Panc1 (cell line): ENCODE data around the gene VPS37B. TPM values are rescaled to one million over a fixed set of nuclear protein-coding genes. Genes with fewer than 3 reads are reported as not detected.

Experiments
- ATAC-seq: fragments of 200-7000 bp; cut with Tn5 transposase; 2 replicates; pipeline ENCODE4 v1.9.1; 2020; ENCODE audit warnings: mild to moderate bottlenecking, moderate library complexity
- BruUV-seq: library from RNA; stranded (reverse); fragments of 400-500 nt; replicated peaks from 2 replicates; lab custom pipeline; 2021; lab: Mats Ljungman, UMichigan
- CTCF ChIA-PET: fragments of 300-600 bp; sonication (Branson Sonifier 250); formaldehyde crosslinking; loops from one replicate; lab custom pipeline; 2022; ENCODE audit warnings: antibody characterized with exemption; lab: Charles Lee
- POLR2A ChIA-PET: fragments of 300-600 bp; sonication (Branson Sonifier 250); formaldehyde crosslinking; loops from one replicate; lab custom pipeline; 2022; ENCODE audit warnings: antibody characterized with exemption; lab: Charles Lee
- DNase-seq: peaks from one replicate; pipeline ENCODE4 v3.0.0-alpha.2; 2010; ENCODE audit warnings: low read depth, low spot score
- H3K27ac ChIP-seq: 2 replicates; pipeline ENCODE4 v1.5.1; 2011; ENCODE audit warnings: mild to moderate bottlenecking, low read length, inconsistent platforms
- H3K27me3 ChIP-seq: fragments of 200-500 bp; sonication (Bioruptor generic); 2 replicates; pipeline ENCODE4 v1.6.0; 2014; ENCODE audit warnings: low read length, inconsistent platforms; ENCODE audit not compliant: control insufficient read depth, insufficient read depth
- H3K36me3 ChIP-seq: fragments of 200-500 bp; sonication (Bioruptor generic); 2 replicates; pipeline ENCODE4 v1.5.1; 2014; ENCODE audit warnings: inconsistent platforms, mild to moderate bottlenecking, low read length, moderate library complexity; ENCODE audit not compliant: control insufficient read depth, insufficient read depth
- H3K4me1 ChIP-seq: 2 replicates; pipeline ENCODE4 v1.5.1; 2011; ENCODE audit warnings: inconsistent platforms, mild to moderate bottlenecking, low read length, moderate library complexity; ENCODE audit not compliant: control insufficient read depth, insufficient read depth
- H3K4me3 ChIP-seq, 2 experiments: 2 replicates each; pipeline ENCODE4 v1.5.1; 2011 to 2012; ENCODE audit warnings: low read depth in 2 of 2, low read length in 2 of 2, mild to moderate bottlenecking in 2 of 2, inconsistent platforms in 1 of 2, moderate library complexity in 1 of 2
- H3K9me3 ChIP-seq: fragments of 200-500 bp; sonication (Bioruptor generic); 2 replicates; pipeline ENCODE4 v1.5.1; 2014; ENCODE audit warnings: low read depth, mild to moderate bottlenecking, inconsistent platforms, low read length, moderate library complexity; ENCODE audit not compliant: control insufficient read depth, insufficient read depth
- POLR2AphosphoS5 ChIP-seq: IDR thresholded peaks from 2 replicates; pipeline ENCODE4 v1.6.1; 2012; ENCODE audit warnings: mild to moderate bottlenecking, low read depth, low read length, moderate library complexity
- SIN3A ChIP-seq: IDR thresholded peaks from 2 replicates; pipeline ENCODE4 v1.6.1; 2012; ENCODE audit warnings: low read depth, mild to moderate bottlenecking, low read length, moderate library complexity, borderline replicate concordance; ENCODE audit not compliant: insufficient read depth
- TCF7L2 ChIP-seq: IDR thresholded peaks from 2 replicates; pipeline ENCODE4 v1.6.1; 2011; ENCODE audit warnings: mild to moderate bottlenecking, low read depth, low read length, inconsistent platforms
- in situ Hi-C: cut with HindIII; loops from 2 replicates; pipeline ENCODE4 v1.10.0; 2016; ENCODE audit warnings: low sequenced_read_pairs, low pct_unique_long_range_greater_than_20kb
- intact Hi-C: fragments of 100-400 bp; cut with micrococcal nuclease; formaldehyde crosslinking; loops from one replicate; pipeline ENCODE4 v1.10.0; 2022; ENCODE audit not compliant: unreplicated experiment
- total RNA-seq: library from RNA; stranded (reverse); gene quantifications from one replicate; pipeline ENCODE4 v1.2.1, GENCODE V29; 2021; ENCODE audit not compliant: unreplicated experiment
- TF ChIP-seq, protein P1 (sequence below): fragments of 450-650 bp; IDR thresholded peaks from 2 replicates; pipeline ENCODE4 v1.5.1; 2017; ENCODE audit warnings: mild to moderate bottlenecking
- TF ChIP-seq, protein P2 (sequence below), 2 experiments: IDR thresholded peaks; 2 replicates each; pipeline ENCODE4 v1.6.1; 2011 to 2012; ENCODE audit warnings: low read depth in 2 of 2, control low read depth in 1 of 2, low read length in 1 of 2, mild to moderate bottlenecking in 1 of 2, moderate library complexity in 1 of 2; ENCODE audit not compliant: insufficient read depth in 1 of 2

Gene VPS37B
- total RNA-seq, 1 experiment from 2014 or later, result 76.7 TPM

DNA sequence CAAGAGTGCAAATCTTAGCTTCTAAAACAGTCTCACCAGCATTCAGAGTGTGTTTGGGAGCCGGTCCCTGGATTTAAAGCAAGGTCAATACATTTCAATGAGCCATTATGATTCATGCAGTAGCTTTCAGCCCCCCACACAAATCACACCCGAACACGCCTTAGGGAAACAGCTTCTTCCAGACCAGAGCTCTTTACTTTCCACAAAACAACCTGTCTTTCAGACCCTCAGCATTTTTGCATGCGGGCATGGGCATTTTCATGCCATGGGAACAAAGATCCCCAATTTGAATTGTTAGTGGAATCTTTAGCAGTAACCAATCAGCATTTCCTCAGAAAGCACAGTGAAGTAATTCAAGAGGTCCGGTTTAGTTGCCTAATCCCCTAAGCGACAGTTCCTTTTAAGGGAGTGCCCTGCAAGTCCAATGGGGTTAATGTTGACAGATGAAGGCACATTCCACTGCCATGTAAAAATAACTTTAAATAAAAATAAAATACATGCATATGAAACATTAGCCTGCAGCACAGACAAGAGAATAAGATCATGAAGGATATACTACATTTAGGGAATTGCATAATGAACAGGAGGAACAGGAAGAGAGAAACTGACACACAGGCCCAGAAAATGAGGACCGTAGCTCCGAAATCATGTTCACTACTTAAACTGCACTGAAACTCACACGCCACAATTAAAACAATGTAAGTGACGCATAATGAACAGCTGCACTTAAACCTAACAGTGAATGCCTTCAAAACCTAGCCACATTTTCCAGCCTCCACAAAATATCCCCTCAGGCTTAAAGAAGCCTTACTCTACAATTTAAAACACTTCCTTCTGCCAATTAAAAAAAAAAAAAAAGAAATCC lies 4.0 kb downstream of the VPS37B start:
- ATAC-seq (no peak), DNase-seq (no peak)
- Histone ChIP-seq H3K27me3 (no peaks in the 10 kb centered on the region), H3K36me3 (peaks cover 2% of the 10 kb centered on the region), H3K4me3 (peak overlapping the region; percentile 78 to 91), H3K9me3 (no peaks in the 10 kb centered on the region), H3K4me1 (peaks cover 56% of the 10 kb centered on the region), H3K27ac (peak overlapping the region; percentile 100)
- in situ Hi-C loops, result no loop called here
- BruUV-seq, result no TSS peak
- TF ChIP-seq, protein P1, sequence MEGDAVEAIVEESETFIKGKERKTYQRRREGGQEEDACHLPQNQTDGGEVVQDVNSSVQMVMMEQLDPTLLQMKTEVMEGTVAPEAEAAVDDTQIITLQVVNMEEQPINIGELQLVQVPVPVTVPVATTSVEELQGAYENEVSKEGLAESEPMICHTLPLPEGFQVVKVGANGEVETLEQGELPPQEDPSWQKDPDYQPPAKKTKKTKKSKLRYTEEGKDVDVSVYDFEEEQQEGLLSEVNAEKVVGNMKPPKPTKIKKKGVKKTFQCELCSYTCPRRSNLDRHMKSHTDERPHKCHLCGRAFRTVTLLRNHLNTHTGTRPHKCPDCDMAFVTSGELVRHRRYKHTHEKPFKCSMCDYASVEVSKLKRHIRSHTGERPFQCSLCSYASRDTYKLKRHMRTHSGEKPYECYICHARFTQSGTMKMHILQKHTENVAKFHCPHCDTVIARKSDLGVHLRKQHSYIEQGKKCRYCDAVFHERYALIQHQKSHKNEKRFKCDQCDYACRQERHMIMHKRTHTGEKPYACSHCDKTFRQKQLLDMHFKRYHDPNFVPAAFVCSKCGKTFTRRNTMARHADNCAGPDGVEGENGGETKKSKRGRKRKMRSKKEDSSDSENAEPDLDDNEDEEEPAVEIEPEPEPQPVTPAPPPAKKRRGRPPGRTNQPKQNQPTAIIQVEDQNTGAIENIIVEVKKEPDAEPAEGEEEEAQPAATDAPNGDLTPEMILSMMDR, result no peak
- TF ChIP-seq POLR2AphosphoS5 (no peak), TCF7L2 (no peak), SIN3A (no peak)
- TF ChIP-seq, protein P2, sequence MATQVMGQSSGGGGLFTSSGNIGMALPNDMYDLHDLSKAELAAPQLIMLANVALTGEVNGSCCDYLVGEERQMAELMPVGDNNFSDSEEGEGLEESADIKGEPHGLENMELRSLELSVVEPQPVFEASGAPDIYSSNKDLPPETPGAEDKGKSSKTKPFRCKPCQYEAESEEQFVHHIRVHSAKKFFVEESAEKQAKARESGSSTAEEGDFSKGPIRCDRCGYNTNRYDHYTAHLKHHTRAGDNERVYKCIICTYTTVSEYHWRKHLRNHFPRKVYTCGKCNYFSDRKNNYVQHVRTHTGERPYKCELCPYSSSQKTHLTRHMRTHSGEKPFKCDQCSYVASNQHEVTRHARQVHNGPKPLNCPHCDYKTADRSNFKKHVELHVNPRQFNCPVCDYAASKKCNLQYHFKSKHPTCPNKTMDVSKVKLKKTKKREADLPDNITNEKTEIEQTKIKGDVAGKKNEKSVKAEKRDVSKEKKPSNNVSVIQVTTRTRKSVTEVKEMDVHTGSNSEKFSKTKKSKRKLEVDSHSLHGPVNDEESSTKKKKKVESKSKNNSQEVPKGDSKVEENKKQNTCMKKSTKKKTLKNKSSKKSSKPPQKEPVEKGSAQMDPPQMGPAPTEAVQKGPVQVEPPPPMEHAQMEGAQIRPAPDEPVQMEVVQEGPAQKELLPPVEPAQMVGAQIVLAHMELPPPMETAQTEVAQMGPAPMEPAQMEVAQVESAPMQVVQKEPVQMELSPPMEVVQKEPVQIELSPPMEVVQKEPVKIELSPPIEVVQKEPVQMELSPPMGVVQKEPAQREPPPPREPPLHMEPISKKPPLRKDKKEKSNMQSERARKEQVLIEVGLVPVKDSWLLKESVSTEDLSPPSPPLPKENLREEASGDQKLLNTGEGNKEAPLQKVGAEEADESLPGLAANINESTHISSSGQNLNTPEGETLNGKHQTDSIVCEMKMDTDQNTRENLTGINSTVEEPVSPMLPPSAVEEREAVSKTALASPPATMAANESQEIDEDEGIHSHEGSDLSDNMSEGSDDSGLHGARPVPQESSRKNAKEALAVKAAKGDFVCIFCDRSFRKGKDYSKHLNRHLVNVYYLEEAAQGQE (IDR thresholded peaks at IDR 0.05; ENCODE audit: insufficient read depth in 1 of 2, low read depth in 2 of 2, low read length in 1 of 2), result no peak
- ChIA-PET CTCF (interaction anchor here (0.5 to 0.6 kb wide), 3 partner anchors 22 to 61 kb away, joined by 3 to 6 read pairs (median 4); no protein-coding TSS in a partner anchor), POLR2A (interaction anchor here (0.6 to 0.7 kb wide), 2 partner anchors 35 to 60 kb away, joined by 3 to 5 read pairs; no protein-coding TSS in a partner anchor)
- intact Hi-C loops, result no loop called here

DNA sequence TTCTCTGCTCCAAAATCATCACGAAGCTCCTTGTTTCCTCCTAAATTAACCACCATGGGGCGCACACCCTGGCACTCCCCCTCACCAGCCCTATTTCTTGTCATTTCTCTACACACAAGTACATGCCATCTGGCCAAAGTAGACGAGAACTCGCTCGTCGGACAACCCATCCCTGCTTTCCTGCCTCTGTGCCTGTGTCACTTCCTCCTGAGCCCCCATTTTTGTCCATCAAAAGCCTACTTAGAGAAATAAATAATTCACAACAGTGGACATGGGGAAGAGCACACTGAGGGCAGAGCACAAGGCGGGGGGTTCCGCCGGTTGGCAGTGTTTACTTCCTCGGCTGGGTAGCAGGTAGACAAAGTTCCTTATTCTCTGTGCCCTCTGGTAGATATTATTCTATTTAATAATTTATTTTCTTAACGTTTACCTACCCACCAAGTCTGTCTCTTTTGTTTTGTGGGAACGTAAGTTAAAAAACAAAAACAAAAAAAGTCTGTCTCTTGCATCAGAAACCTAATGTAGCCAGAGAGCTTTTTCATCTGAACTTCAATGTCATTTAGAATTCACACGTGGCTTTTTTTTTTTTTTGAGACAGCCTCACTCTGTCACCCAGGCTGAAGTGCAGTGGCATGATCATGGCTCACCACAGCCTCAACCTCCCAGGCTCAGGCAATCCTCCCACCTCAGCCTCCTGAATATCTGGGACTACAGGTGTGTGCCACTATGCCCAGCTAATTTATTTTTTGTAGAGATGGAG lies 6.0 kb downstream of the VPS37B start:
- Histone ChIP-seq H3K36me3 (peaks cover 2% of the 10 kb centered on the region), H3K9me3 (no peaks in the 10 kb centered on the region), H3K4me3 (peak overlapping the region; percentile 18 to 91; a peak in 3 of 4 replicates), H3K4me1 (peaks cover 71% of the 10 kb centered on the region), H3K27ac (peak overlapping the region; percentile 100), H3K27me3 (no peaks in the 10 kb centered on the region)
- TF ChIP-seq, protein P1, result peak; percentile 27
- TF ChIP-seq SIN3A, result no peak
- POLR2A ChIA-PET, result interaction anchor here (0.6 kb wide), 1 partner anchor 10 kb away, joined by 3 read pairs; no protein-coding TSS in a partner anchor
- ATAC-seq (no peak), DNase-seq (no peak)
- no TSS peak for BruUV-seq
- CTCF ChIA-PET, result interaction anchor here (0.6 to 1.6 kb wide), 3 partner anchors 29 to 97 kb away, joined by 3 to 7 read pairs (median 3); no protein-coding TSS in a partner anchor
- intact Hi-C loops (no loop called here), in situ Hi-C loops (no loop called here)
